Measurements from ENCODE around the gene ATCAY.
"Not testable (repeated sequence)": the region's sequence is repeated elsewhere in the genome, so short reads cannot be mapped to it uniquely, and the experiment has no call there.

Gene ATCAY

GRCh38 chr19:3949294-3949693 lies 68.8 kb downstream of the ATCAY start:
- no peak for DNase-seq (ENCODE audit: low spot score)

- no peak for DNase-seq (ENCODE audit: low spot score)
These were observed 69.7 kb downstream of the ATCAY start for GRCh38 chr19:3949997-3950859.

GRCh38 chr19:3950871-3951861 lies 70.7 kb downstream of the ATCAY start:
- DNase-seq (ENCODE audit: low spot score): no peak

GRCh38 chr19:3952755-3953276 lies 72.3 kb downstream of the ATCAY start:
- DNase-seq (ENCODE audit: low spot score): not testable (repeated sequence)

- no peak for DNase-seq (ENCODE audit: low spot score)
These were observed 73.6 kb downstream of the ATCAY start for GRCh38 chr19:3954107-3954506.

- not testable (repeated sequence) for DNase-seq (ENCODE audit: low spot score)
These were observed 74.8 kb downstream of the ATCAY start for GRCh38 chr19:3955276-3955675.

- no peak for DNase-seq (ENCODE audit: low spot score)
These were observed 75.2 kb downstream of the ATCAY start for GRCh38 chr19:3955688-3956087.

GRCh38 chr19:3958836-3959765 lies 78.6 kb downstream of the ATCAY start:
- DNase-seq (ENCODE audit: low spot score): no peak

GRCh38 chr19:3959766-3960131 lies 79.3 kb downstream of the ATCAY start:
- DNase-seq (ENCODE audit: low spot score): no peak

- DNase-seq (ENCODE audit: low spot score): no peak
These were observed 80.5 kb downstream of the ATCAY start for GRCh38 chr19:3961007-3961406.

GRCh38 chr19:3963458-3964255 lies 83.2 kb downstream of the ATCAY start:
- DNase-seq (ENCODE audit: low spot score): no peak

GRCh38 chr19:3964256-3965194 lies 84.0 kb downstream of the ATCAY start:
- DNase-seq (ENCODE audit: low spot score): no peak

GRCh38 chr19:3966051-3967017 lies 85.8 kb downstream of the ATCAY start:
- no peak for DNase-seq (ENCODE audit: low spot score)

GRCh38 chr19:3967983-3968382 lies 87.5 kb downstream of the ATCAY start:
- DNase-seq (ENCODE audit: low spot score): not testable (repeated sequence)

GRCh38 chr19:3968556-3969434 lies 88.3 kb downstream of the ATCAY start:
- DNase-seq (ENCODE audit: low spot score): peak; percentile 94

GRCh38 chr19:3969435-3970312 lies 89.2 kb downstream of the ATCAY start:
- peak; percentile 61 for DNase-seq (ENCODE audit: low spot score)
